Measurements from ENCODE around the gene TANC1. TPM values are rescaled to one million over a fixed set of nuclear protein-coding genes. Genes with fewer than 3 reads are reported as not detected.

TANC1 gene
- total RNA-seq, 1 donor from 2014 or later, result 43.7 TPM

- DNase-seq, result no peak
Measured at GRCh38 chr2:159229476-159230144, 261.2 kb downstream of the TANC1 start.

DNA sequence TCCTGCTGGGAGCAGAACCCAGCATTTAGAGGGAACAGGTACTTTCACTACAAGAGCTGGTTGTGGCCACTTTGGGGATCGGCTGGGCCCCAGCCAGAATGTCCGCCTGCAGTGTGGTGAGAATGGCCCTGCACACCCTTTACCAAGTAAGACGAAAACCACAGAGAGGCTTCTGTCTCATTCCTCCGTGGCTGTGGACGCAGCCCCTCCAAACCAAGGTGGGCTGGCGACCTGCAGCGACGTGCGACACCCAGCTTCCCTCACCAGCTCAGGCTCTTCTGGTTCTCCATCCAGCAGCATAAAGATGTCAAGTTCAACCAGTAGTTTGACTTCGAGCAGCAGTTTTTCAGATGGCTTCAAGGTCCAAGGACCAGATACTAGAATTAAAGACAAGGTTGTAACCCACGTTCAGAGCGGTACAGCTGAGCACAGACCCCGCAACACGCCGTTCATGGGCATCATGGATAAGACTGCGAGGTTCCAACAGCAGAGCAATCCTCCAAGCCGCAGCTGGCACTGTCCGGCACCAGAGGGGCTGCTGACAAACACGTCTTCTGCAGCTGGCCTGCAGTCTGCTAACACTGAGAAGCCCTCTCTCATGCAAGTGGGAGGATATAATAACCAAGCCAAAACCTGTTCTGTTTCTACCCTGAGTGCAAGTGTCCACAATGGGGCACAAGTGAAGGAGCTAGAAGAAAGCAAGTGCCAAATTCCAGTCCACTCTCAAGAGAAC, 261.9 kb downstream of the TANC1 start:
- DNase-seq, result no peak

- peak; percentile 68 for DNase-seq
Measured at GRCh38 chr2:159232456-159233170, 264.2 kb downstream of the TANC1 start.

- DNase-seq, result no peak
Measured at GRCh38 chr2:159234868-159235267, 266.4 kb downstream of the TANC1 start.

- DNase-seq, result no peak
Measured at GRCh38 chr2:159243529-159243928, 275.1 kb downstream of the TANC1 start.

GRCh38 chr2:159246325-159246988, 278.0 kb downstream of the TANC1 start:
- DNase-seq, result no peak

DNA sequence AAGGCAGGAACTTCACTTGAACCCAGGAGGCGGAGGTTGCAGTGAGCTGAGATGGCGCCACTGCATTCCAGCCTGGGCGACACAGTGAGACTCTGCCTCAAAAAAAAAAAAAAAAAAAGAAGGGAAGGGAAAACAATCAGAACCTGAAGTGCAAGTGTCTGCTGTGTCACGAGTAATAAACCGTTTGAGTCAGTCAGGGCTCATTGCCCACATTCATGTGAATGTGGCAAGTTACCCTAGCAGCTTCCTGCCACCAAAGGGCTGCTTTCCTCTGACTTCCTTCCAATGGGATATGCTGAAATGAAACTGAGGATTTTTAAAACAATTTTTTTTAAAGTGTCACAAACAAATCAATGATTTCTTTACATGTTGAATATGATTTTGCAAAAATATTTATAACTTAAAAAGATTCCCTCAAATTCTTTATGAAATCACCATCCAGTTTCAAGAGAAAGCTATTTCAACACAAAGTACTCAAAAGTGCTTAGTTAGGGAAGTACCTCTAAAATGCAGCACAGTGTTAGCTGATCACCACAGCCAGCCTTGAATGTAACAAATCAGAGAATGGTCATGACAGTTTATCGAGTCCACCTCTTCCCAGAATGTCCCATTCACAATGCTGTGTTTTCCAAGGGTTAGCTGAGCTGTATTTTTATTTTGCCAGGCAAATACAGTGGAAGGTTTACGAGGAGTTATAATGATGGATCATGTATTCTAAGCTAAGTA, 281.7 kb downstream of the TANC1 start:
- no peak for DNase-seq

DNA sequence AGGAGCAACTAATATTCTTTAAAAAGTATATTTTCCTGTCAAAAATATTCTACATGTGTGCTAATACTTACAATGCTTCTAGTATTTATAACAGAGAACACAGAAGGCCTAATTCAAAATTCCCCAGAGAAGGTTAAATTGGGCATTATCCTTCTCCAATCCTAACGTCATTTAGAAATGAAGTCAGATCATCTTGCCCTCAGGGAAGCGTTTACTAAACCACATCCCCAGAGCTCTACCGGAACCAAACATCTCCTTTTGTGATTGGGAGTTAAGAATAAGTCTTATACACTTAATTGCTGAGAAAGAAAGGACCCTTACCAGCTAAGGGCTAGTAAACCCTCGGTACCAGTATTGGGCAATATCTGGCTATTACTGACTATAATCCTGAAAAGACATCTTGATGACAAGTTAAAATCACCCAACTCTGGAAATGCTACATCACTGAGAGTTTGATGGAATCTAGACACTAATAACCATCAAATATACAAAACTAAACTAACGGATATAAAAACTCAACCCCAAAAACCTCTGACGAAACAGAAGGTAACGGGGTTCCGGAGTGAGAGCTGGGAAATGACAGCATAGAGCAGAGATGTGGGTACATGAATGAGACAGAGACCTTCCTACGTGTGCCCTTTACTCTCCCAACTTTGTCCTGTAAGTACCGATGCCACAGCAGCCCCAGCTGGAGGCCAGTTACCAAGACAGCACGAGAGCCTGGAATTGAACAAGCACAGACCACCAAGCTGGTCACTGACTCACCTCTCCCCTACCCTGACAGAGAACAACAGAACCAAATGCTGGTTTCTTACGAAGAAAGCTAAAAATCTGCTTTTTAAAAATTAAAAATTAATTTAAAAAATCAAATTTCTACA, 283.1 kb downstream of the TANC1 start:
- DNase-seq, result no peak

- DNase-seq, result no peak
Measured at GRCh38 chr2:159252905-159253304, 284.5 kb downstream of the TANC1 start.

GRCh38 chr2:159256159-159256558, 287.7 kb downstream of the TANC1 start:
- no peak for DNase-seq

DNA sequence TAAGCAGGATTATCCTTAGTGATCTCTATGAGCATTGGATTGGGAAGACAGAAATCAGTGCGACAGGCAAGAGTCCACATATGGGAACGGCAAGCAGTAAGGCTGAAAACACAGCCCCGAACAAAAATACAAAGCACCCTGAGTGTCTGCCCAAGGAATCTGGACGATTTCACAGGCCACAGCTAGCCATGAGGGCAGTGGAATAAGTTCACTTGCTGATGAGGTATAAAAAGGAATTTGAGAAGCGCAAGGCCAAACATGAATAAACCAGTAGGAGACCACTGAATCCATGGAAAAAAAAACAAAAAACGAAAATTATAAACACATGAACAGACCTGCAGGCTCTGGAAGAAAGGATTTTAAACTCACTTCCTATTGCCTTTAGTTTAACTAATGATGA, 293.8 kb downstream of the TANC1 start:
- no peak for DNase-seq

DNA sequence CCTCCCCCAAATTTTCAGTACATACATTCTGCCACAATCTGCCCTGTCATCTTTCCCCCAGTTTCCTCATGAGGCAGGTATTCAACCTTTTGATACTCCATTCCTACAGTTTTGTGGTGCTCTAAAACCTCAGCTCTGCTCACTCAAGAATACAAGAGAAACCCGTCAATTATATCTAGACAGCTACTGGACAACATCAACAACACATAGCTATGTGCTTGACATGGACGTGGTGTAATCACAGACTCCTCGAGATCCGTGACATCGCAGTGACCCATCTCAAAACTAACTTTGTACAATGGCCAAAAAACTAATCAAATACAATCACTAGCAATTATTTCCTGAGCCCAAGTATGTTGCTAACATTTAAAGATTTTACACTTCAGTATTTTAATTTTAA, 294.5 kb downstream of the TANC1 start:
- DNase-seq, result no peak

DNA sequence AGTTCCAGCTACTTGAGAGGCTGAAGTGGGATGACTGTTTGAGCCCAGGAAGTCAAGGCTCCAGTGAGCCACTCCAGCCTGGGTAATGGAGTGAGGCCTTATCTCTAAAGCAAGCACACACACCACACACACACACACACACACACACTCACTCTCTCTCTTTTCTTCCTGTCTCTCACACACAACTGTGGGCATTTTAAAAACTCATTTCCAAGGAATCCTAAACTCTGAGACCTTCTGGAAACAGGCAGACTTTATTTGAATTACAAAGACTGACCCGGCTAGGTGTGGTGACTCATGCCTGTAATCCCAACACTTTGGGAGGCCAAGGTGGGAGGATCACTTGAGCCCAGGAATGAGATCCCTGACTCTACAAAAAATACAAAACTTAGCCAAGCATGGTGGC, 296.7 kb downstream of the TANC1 start:
- no peak for DNase-seq

- DNase-seq, result no peak
Measured at GRCh38 chr2:159266554-159266953, 298.1 kb downstream of the TANC1 start.

- DNase-seq, result no peak
Measured at GRCh38 chr2:159267921-159268320, 299.5 kb downstream of the TANC1 start.

GRCh38 chr2:159270744-159271379, 302.4 kb downstream of the TANC1 start:
- DNase-seq, result no peak

DNA sequence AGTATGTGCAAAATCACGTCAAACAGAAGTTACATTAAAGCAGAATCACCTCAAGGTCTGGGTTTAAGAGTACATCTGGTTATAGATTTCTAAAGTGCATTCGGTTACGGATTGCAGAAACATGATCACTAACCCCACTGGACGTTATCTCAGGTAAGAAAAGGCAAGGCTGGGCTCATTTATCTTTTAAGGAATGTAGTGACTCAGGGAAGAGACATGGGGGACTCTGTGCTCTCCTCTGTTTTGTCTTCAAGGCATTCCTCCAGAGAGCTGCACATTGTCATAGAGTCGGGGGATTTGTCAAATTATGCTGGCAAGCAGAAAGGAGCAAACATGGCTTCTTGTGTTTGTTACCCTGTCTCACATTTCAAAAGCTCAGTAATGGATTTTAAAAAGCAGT, 303.7 kb downstream of the TANC1 start:
- DNase-seq, result no peak

GRCh38 chr2:159275111-159275510, 306.7 kb downstream of the TANC1 start:
- no peak for DNase-seq

DNA sequence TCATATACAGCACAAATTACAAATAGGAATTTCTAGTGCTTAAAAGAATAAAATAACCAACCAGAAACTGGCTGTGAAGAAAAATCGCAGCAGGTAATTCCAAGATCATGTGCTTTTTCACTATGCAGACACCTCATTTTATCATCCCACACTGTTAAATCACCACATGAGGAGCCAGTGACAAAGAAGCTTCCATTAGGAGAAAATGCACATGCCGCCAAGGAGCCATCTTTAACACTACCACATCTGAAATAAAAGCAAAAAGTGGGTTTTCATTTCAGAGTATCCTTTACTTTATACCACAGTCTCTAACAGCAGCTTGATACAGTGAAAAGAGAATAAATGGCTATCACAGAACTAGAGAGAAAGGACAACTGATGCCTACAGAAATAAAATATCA, 311.3 kb downstream of the TANC1 start:
- DNase-seq, result no peak

- DNase-seq, result no peak
Measured at GRCh38 chr2:159281002-159281401, 312.6 kb downstream of the TANC1 start.
